Measurements from ENCODE around the gene TRIM61.
A peak's percentile ranks its signal among the peaks of the same experiment; 100 is the strongest.
"Not testable (repeated sequence)": the region's sequence is repeated elsewhere in the genome, so short reads cannot be mapped to it uniquely, and the experiment has no call there.

The TRIM61 gene

GRCh38 chr4:165006456-165006855 is 29.0 kb upstream of the TRIM61 start:
- DNase-seq (ENCODE audit: insufficient read length, low spot score): no peak
- no peak for FAIRE-seq

GRCh38 chr4:165005352-165005925 is 28.0 kb upstream of the TRIM61 start:
- DNase-seq (ENCODE audit: insufficient read length, low spot score): no peak
- FAIRE-seq: no peak
- TF ChIP-seq POLR2A (IDR thresholded peaks at IDR 0.05; ENCODE audit: low read depth, low read length): no peak
- TF ChIP-seq POU2F2 (IDR thresholded peaks at IDR 0.05; ENCODE audit: low read depth, low read length): no peak
- TF ChIP-seq TAF1 (IDR thresholded peaks at IDR 0.05; ENCODE audit: low read depth, low read length): no peak
- no peak for TF ChIP-seq PAX5 (IDR thresholded peaks at IDR 0.05; ENCODE audit: insufficient read depth, low read length, severe bottlenecking)
- no peak for TF ChIP-seq SPI1 (IDR thresholded peaks at IDR 0.05; ENCODE audit: low read depth, low read length)
- TF ChIP-seq POLR2AphosphoS5 (IDR thresholded peaks at IDR 0.05; ENCODE audit: low read depth, low read length): no peak

More at GRCh38 chr4:165006456-165006855, 29.0 kb upstream of the TRIM61 start:
- TF ChIP-seq SPI1 (IDR thresholded peaks at IDR 0.05; ENCODE audit: low read depth, low read length): no peak
- TF ChIP-seq TAF1 (IDR thresholded peaks at IDR 0.05; ENCODE audit: low read depth, low read length): no peak
- TF ChIP-seq PAX5 (IDR thresholded peaks at IDR 0.05; ENCODE audit: insufficient read depth, low read length, severe bottlenecking): no peak
- TF ChIP-seq POLR2A (IDR thresholded peaks at IDR 0.05; ENCODE audit: low read depth, low read length): no peak
- TF ChIP-seq POU2F2 (IDR thresholded peaks at IDR 0.05; ENCODE audit: low read depth, low read length): no peak
- no peak for TF ChIP-seq POLR2AphosphoS5 (IDR thresholded peaks at IDR 0.05; ENCODE audit: low read depth, low read length)

- not testable (repeated sequence) for FAIRE-seq; DNase-seq (ENCODE audit: insufficient read length, low spot score)
Observed at GRCh38 chr4:165001957-165002356, 24.5 kb upstream of the TRIM61 start.

- FAIRE-seq; DNase-seq (ENCODE audit: insufficient read length, low spot score): not testable (repeated sequence)
Observed at GRCh38 chr4:164998526-164999080, 21.1 kb upstream of the TRIM61 start.

- DNase-seq (ENCODE audit: insufficient read length, low spot score) (no peak), FAIRE-seq (no peak)
- TF ChIP-seq PAX5 (IDR thresholded peaks at IDR 0.05; ENCODE audit: insufficient read depth, low read length, severe bottlenecking): no peak
- TF ChIP-seq POU2F2 (IDR thresholded peaks at IDR 0.05; ENCODE audit: low read depth, low read length): no peak
- TF ChIP-seq SPI1 (IDR thresholded peaks at IDR 0.05; ENCODE audit: low read depth, low read length): no peak
- no peak for TF ChIP-seq TAF1 (IDR thresholded peaks at IDR 0.05; ENCODE audit: low read depth, low read length)
- TF ChIP-seq POLR2AphosphoS5 (IDR thresholded peaks at IDR 0.05; ENCODE audit: low read depth, low read length): no peak
- no peak for TF ChIP-seq POLR2A (IDR thresholded peaks at IDR 0.05; ENCODE audit: low read depth, low read length)
Observed at GRCh38 chr4:164997941-164998340, 20.5 kb upstream of the TRIM61 start.

GRCh38 chr4:164997324-164997723 is 19.9 kb upstream of the TRIM61 start:
- TF ChIP-seq TAF1 (IDR thresholded peaks at IDR 0.05; ENCODE audit: low read depth, low read length) (no peak), POLR2A (IDR thresholded peaks at IDR 0.05; ENCODE audit: low read depth, low read length) (no peak), PAX5 (IDR thresholded peaks at IDR 0.05; ENCODE audit: insufficient read depth, low read length, severe bottlenecking) (no peak), SPI1 (IDR thresholded peaks at IDR 0.05; ENCODE audit: low read depth, low read length) (no peak), POLR2AphosphoS5 (IDR thresholded peaks at IDR 0.05; ENCODE audit: low read depth, low read length) (no peak), POU2F2 (IDR thresholded peaks at IDR 0.05; ENCODE audit: low read depth, low read length) (no peak)
- FAIRE-seq: no peak
- DNase-seq (ENCODE audit: insufficient read length, low spot score): no peak

GRCh38 chr4:164996123-164996522 is 18.7 kb upstream of the TRIM61 start:
- FAIRE-seq; DNase-seq (ENCODE audit: insufficient read length, low spot score): not testable (repeated sequence)

GRCh38 chr4:164990786-164991185 is 13.3 kb upstream of the TRIM61 start:
- DNase-seq (ENCODE audit: insufficient read length, low spot score); FAIRE-seq: not testable (repeated sequence)

- FAIRE-seq (no peak), DNase-seq (ENCODE audit: insufficient read length, low spot score) (no peak)
- no peak for TF ChIP-seq POLR2AphosphoS5 (IDR thresholded peaks at IDR 0.05; ENCODE audit: low read depth, low read length)
- TF ChIP-seq POLR2A (IDR thresholded peaks at IDR 0.05; ENCODE audit: low read depth, low read length): no peak
- TF ChIP-seq POU2F2 (IDR thresholded peaks at IDR 0.05; ENCODE audit: low read depth, low read length): no peak
- TF ChIP-seq TAF1 (IDR thresholded peaks at IDR 0.05; ENCODE audit: low read depth, low read length): no peak
- TF ChIP-seq PAX5 (IDR thresholded peaks at IDR 0.05; ENCODE audit: insufficient read depth, low read length, severe bottlenecking): no peak
- no peak for TF ChIP-seq SPI1 (IDR thresholded peaks at IDR 0.05; ENCODE audit: low read depth, low read length)
Observed at GRCh38 chr4:164989471-164989870, 12.0 kb upstream of the TRIM61 start.

GRCh38 chr4:164971929-164972328 is 5.5 kb downstream of the TRIM61 start:
- DNase-seq (ENCODE audit: insufficient read length, low spot score): not testable (repeated sequence)
- peak; percentile 16 for FAIRE-seq

GRCh38 chr4:164959896-164960295 is 17.6 kb downstream of the TRIM61 start:
- DNase-seq (ENCODE audit: insufficient read length, low spot score) (no peak), FAIRE-seq (no peak)
- TF ChIP-seq PAX5 (IDR thresholded peaks at IDR 0.05; ENCODE audit: insufficient read depth, low read length, severe bottlenecking): no peak
- no peak for TF ChIP-seq POU2F2 (IDR thresholded peaks at IDR 0.05; ENCODE audit: low read depth, low read length)
- no peak for TF ChIP-seq POLR2AphosphoS5 (IDR thresholded peaks at IDR 0.05; ENCODE audit: low read depth, low read length)
- TF ChIP-seq POLR2A (IDR thresholded peaks at IDR 0.05; ENCODE audit: low read depth, low read length): no peak
- no peak for TF ChIP-seq TAF1 (IDR thresholded peaks at IDR 0.05; ENCODE audit: low read depth, low read length)
- TF ChIP-seq SPI1 (IDR thresholded peaks at IDR 0.05; ENCODE audit: low read depth, low read length): no peak

- DNase-seq (ENCODE audit: insufficient read length, low spot score): not testable (repeated sequence)
- FAIRE-seq: peak; percentile 88
Observed at GRCh38 chr4:164959421-164959820, 18.0 kb downstream of the TRIM61 start.

Data from GM12891 (cell line).